RPMI8226 (cell line): ENCODE measurements around the gene EXOC6B.

Experiments used
- DNase-seq: peaks from one replicate; pipeline ENCODE4 v3.0.0-alpha.2; 2015

The EXOC6B gene

DNA sequence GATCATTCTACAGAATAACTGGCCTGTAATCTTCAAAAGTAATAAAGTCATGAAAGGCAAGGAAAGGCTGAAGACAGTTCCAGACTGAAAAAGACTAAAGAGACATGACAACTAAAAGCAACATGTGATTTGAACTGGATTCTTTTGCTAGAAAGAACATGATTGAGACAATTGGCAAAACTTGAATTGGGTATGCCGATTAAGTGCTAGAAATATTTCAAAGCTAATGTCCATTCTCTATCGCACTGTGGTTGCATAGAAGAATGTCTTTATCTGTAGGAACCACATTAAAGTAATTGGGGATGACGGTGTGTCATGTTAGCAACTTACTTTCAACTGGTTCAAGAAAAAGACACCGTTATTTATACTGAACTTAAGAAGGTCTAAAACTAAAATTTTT is 98.5 kb downstream of the EXOC6B start:
- no peak for DNase-seq

GRCh38 chr2:72723769-72724370 is 102.0 kb downstream of the EXOC6B start:
- DNase-seq: no peak

DNA sequence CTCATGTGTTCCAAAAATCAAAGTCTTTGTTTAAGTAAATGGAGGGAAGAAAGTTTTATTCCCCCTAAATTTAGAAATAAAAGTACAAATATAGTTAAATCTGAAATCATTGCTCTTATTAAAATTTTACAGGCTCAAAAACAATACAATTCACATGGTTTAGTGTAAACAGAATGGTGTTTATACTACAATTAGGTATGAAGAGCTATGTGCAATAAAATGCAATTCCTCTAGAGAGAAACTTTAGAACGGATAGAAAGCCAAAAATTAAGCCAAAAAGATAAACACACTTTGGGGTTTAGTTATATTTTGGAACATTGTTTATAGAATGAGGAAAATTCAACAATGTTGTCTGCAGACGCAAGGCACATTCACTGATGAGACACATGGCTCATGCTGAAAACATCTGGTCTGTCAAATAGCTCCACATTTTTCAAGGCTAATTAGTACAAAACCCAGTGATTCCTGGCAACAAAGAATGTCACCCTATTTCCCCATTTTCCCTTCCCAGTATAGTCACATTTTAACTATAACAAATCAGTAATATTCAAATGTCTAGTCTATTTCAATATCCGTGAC is 103.3 kb downstream of the EXOC6B start:
- DNase-seq: no peak

GRCh38 chr2:72719416-72719815 is 106.4 kb downstream of the EXOC6B start:
- DNase-seq: no peak

- DNase-seq: no peak
Observed at GRCh38 chr2:72718876-72719275, 107.0 kb downstream of the EXOC6B start.

GRCh38 chr2:72716601-72717000 is 109.2 kb downstream of the EXOC6B start:
- DNase-seq: no peak

DNA sequence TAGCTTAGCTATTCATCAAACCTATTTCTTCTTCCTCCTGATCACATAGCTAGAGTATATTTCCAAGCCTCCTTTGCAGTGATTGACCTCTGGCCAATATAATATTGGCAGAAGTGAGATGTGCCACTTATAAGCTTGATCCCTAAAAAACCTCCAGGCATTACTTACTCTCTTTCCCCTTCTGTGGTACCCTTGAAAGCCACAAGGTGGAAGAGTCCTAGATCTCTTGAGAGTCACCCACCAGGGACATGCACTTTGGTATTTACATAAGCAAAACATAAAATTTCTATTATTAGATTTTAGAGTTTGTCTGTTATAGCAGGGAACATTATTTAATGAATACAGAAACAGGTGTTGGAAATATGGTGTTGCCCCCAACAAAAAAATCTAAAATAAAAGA is 112.0 kb downstream of the EXOC6B start:
- DNase-seq: no peak

DNA sequence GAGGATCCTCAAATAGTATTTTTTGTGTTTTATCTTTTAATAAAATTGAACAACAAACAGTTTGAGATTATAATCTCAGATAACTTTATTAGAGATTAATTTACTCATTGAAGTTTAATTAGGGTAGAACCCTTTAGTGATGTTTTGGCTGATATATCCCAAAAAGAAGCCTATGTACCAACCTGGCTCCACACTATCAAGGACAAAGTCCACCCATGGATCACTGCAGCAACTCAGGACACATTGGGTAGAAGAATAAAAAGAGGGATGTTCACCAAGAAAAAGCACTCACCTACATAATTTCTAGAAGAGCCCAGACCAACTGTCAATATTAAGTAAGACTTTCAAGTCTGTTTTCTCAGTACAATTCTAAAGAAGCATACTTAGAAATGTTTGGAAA is 112.9 kb downstream of the EXOC6B start:
- no peak for DNase-seq

- DNase-seq: no peak
Observed at GRCh38 chr2:72712304-72712703, 113.5 kb downstream of the EXOC6B start.

GRCh38 chr2:72710418-72711152 is 115.2 kb downstream of the EXOC6B start:
- DNase-seq: no peak

GRCh38 chr2:72708236-72708635 is 117.6 kb downstream of the EXOC6B start:
- no peak for DNase-seq

- DNase-seq: no peak
Observed at GRCh38 chr2:72698300-72698699, 127.5 kb downstream of the EXOC6B start.

GRCh38 chr2:72696559-72696958 is 129.3 kb downstream of the EXOC6B start:
- DNase-seq: no peak

- no peak for DNase-seq
Observed at GRCh38 chr2:72695676-72696075, 130.2 kb downstream of the EXOC6B start.

GRCh38 chr2:72694715-72695496 is 130.9 kb downstream of the EXOC6B start:
- no peak for DNase-seq

- DNase-seq: no peak
Observed at GRCh38 chr2:72689579-72690195, 136.1 kb downstream of the EXOC6B start.

- DNase-seq: no peak
Observed at GRCh38 chr2:72685638-72686213, 140.1 kb downstream of the EXOC6B start.

DNA sequence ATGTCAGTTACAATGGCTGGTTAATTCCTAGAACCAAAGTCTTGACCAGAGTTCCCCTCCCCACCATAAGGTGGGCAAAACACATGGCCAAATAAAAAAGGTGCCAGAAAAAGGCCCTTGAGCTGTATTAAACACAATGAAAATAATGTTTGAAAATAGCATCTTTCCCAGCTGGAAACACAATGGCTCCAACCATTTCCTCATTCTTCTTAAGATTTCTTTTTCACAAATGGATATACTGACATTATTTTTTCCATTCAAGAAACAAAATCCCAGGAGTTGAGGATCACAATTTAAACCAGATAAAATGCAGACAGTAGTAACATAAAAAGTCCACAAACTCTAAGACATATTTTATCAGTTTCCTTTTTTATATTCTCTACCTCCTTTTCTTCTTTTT is 143.8 kb downstream of the EXOC6B start:
- DNase-seq: no peak

GRCh38 chr2:72681016-72681995 is 144.5 kb downstream of the EXOC6B start:
- no peak for DNase-seq

GRCh38 chr2:72678024-72678423 is 147.8 kb downstream of the EXOC6B start:
- no peak for DNase-seq

DNA sequence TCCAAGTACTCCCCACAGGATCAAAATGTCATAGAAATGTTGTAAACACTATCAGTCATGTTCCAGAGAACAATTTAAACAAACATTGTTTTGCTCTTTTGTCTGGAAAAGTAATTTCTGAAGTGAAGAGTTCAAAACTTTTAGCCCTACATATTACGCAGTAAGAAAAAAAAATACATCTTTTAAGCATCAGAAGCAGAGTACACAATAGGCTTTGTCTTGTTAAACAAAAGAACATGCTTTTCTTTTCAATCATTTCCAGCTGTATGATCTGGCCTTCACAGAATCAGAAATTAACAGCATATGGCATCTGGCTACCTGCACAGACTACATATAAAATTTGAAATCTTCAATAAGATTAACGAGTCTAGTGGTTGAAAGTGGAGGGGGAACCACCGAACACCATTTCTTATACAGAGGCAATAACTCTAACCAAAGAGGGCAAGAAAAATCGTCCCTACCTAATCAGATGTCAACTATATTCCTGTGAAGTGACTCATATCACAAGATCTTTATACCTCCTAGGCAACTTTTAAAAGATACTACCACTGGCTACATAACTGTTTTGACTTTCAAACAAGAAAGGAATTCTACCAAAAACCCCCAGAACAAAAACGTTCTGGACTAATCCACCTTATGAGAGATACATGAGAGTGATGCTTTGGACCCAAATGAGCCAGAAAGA is 149.3 kb downstream of the EXOC6B start:
- DNase-seq: no peak
